Transverse colon (tissue), 3 donors: Measurements from ENCODE around the gene CDPF1.

Source experiments
- CTCF ChIP-seq, 5 experiments: fragments of 200-600 bp in 3 of 5; fragments of 450-650 bp in 2 of 5; sonication (generic) in 3 of 5; IDR thresholded peaks; 1 replicate in 2 of 5; 2 replicates in 3 of 5; pipeline ENCODE4 v1.5.1; 2016 to 2017; ENCODE audit warnings: antibody characterized with exemption in 5 of 5, inconsistent platforms in 3 of 5, mild to moderate bottlenecking in 2 of 5, moderate library complexity in 1 of 5
- POLR2A ChIP-seq: fragments of 450-650 bp; IDR thresholded peaks from one replicate; pipeline ENCODE4 v1.6.1; 2016; ENCODE audit warnings: antibody characterized with exemption, mild to moderate bottlenecking, moderate library complexity

- no peak for TF ChIP-seq CTCF (IDR thresholded peaks at IDR 0.05)
- TF ChIP-seq POLR2A, result no peak
Observed at GRCh38 chr22:46241396-46242007, 8.6 kb downstream of the CDPF1 start.
